ENCODE results near the gene SLC2A14.
A peak's percentile ranks its signal among the peaks of the same experiment; 100 is the strongest.
"Not testable (repeated sequence)": the region's sequence is repeated elsewhere in the genome, so short reads cannot be mapped to it uniquely, and the experiment has no call there.

The SLC2A14 gene

DNA sequence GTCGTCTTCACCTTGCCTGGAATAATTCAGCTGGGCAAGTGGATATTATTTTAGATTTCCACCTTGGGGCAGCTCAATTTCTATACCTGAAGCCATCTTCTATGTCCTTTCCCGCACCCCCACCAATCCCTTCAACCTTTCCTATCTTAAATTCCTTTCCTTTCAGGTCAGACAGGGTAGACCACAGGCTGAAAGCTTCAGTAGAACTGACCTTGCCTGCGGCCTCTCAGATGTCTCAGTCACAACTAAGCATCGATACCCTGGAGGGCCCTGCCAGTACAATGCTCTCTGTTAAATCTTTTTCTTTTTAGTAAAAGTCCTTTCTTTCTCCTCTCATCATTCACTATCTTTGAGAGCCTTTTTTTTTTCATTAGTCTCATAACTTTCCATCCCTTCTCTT lies 38.9 kb downstream of the SLC2A14 start:
- no peak for DNase-seq (ENCODE audit: low read depth)

DNA sequence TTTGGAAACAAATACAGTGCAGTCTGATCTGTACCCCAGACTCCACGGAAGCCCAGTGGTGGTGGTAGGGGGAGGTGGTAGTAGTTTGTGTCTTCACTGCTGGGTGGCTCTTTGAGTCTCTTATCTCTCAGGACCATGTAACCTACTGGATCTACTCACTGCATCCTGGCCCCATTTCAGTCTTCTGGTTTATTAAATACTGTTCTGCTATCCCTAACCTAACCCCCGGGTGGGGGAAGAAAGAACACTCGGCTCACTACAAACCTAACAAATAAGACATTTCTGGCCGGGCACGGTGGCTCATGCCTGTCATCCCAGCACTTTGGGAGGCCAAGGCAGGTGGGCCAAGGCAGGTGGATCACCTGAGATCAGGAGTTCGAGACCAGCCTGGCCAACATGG lies 39.5 kb downstream of the SLC2A14 start:
- DNase-seq (ENCODE audit: low read depth): not testable (repeated sequence)

DNA sequence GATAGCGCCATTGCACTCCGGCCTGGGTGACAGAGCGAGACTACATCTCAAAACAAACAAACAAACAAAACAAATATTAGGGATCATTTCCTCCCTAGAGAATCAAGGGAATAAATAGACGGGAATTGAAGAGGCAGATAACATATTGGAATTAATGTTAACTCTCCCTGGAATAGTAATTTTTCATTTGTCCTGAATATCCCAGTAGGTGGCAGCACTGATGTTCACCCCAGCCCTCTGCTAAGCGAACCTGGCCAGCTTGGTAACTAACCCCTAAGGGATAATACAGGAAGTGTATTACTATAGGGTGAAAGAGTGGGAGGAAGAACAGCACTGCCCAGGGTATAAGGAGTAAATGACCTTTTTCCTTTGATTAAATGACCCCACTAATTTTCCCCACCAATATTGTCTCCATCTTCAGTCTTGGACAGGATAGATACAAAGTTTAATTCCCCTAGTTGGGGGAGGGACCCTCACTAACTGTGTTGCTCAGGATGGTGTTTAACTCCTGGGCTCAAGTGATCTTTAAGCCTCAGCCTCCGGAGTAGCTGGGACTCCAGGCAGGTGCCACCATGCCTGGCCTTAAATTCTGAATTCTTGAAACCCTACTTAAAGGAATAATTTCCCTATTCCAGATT lies 40.5 kb downstream of the SLC2A14 start:
- DNase-seq (ENCODE audit: low read depth): no peak

- DNase-seq (ENCODE audit: low read depth): not testable (repeated sequence)
Observed at GRCh38 chr12:7829737-7830136, 43.0 kb downstream of the SLC2A14 start.

DNA sequence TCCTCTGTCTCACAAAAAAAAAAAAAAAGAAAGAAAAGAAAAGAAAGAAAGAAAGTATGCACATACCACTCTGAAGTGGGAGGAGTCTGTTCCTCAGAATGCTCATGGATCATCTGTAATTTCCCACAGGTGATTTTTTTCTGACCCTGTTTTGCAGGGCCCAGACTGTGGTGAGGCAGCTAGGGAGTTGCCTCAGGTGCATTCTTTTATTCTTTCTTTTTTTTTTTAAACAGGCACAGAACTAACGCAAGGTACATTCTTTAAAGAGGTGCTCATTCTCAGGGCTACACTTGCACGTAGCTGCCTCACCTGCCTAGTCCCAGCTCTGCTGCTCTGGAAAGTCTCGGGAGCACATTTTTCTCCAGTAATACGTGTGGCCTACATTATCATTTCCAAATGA lies 47.0 kb downstream of the SLC2A14 start:
- DNase-seq (ENCODE audit: low read depth): not testable (repeated sequence)

- DNase-seq (ENCODE audit: low read depth): peak; percentile 38
Observed at GRCh38 chr12:7806863-7807487, 65.7 kb downstream of the SLC2A14 start.

DNA sequence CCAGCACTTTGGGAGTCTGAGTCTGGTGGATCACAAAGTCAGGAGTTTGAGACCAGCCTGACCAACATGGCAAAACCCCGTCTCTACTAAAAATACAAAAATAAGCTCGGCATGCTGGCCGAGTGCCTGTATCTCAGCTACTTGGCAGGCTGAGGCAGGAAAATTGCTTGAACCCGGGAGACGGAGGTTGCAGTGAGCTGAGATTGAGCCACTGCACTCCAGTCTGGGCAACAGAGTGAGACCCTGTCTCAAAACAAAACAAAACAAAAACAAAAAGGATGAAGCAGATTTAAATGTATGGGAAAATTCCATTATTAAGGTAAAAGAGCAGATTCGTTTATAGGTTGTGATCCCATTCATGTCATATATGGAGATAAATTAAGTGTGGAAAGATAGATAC lies 66.4 kb downstream of the SLC2A14 start:
- not testable (repeated sequence) for DNase-seq (ENCODE audit: low read depth)

DNA sequence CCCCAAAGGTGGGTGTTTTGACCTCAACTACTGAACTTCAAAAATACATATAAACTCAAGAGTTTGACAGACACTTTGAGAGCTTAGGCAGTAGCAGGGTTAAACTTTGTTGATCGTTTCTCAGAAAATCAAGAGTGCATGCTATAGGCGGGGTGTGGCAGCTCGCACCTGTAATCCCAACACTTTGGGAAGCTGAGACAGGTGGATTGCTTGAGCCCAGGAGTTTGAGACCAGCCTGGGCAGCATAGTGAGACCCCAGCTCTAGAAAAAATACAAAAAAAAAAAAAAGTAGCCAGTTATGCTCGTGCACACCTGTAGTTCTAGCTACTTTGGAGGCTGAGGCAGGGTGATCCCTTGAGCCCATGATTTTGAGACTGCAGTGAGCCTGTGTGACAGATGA lies 71.3 kb downstream of the SLC2A14 start:
- DNase-seq (ENCODE audit: low read depth): no peak

DNA sequence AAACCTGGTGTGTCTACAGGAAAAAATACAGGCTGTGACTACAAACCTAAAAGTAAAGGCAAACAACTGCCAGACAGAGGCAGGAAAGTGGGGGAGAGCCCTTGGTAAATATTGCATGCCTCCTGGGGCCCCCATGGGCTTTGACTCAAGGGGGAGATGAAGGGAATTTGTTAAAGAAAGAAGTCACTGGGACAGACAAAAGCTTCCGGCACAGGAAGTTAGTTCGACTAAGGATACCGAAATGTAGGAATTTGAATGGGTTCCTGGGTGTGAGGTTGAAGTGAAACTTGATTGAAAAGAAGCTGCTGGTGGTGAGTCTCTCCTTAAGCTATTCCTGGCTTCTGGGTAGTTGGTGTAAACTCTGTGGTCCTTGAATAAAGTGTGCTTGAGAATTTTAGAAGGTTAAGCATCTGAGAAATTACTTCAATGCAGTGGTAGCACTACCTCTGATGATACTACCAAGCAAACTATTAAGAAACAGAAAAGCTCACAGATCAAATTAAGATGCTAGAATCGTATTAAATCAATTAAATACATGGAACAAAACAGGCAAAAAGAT lies 73.9 kb downstream of the SLC2A14 start:
- not testable (repeated sequence) for DNase-seq (ENCODE audit: low read depth)

- DNase-seq (ENCODE audit: low read depth): no peak
Observed at GRCh38 chr12:7797698-7798398, 74.9 kb downstream of the SLC2A14 start.

- not testable (repeated sequence) for DNase-seq (ENCODE audit: low read depth)
Observed at GRCh38 chr12:7797269-7797668, 75.4 kb downstream of the SLC2A14 start.

GRCh38 chr12:7793211-7793610 lies 79.5 kb downstream of the SLC2A14 start:
- DNase-seq (ENCODE audit: low read depth): no peak

- DNase-seq (ENCODE audit: low read depth): not testable (repeated sequence)
Observed at GRCh38 chr12:7788884-7789528, 83.7 kb downstream of the SLC2A14 start, which contains the start of gene NANOG. TSS of gene NANOG (plus strand) at chr12:7789402. CDS start at chr12:7789615, 213 bp downstream.

DNA sequence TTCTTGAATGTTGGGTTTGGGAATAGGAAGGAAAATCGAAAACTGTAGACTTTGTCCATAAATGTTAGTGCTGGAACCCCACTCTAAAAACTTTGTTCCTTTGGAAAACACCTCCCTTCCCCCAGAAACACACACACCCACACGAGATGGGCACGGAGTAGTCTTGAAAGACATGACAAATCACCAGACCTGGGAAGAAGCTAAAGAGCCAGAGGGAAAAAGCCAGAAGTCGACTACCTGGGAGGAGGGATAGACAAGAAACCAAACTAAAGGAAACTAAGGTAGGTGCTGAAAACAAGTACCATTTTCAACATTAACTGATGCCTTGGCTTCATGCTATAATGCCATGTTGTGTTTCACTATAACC lies 84.4 kb downstream of the SLC2A14 start:
- no peak for DNase-seq (ENCODE audit: low read depth)

GRCh38 chr12:7787574-7788293 lies 85.0 kb downstream of the SLC2A14 start:
- no peak for DNase-seq (ENCODE audit: low read depth)

- DNase-seq (ENCODE audit: low read depth): no peak
Observed at GRCh38 chr12:7784701-7785100, 88.0 kb downstream of the SLC2A14 start.

- not testable (repeated sequence) for DNase-seq (ENCODE audit: low read depth)
Observed at GRCh38 chr12:7783433-7783832, 89.3 kb downstream of the SLC2A14 start.

GRCh38 chr12:7782055-7782454 lies 90.7 kb downstream of the SLC2A14 start:
- DNase-seq (ENCODE audit: low read depth): no peak

DNA sequence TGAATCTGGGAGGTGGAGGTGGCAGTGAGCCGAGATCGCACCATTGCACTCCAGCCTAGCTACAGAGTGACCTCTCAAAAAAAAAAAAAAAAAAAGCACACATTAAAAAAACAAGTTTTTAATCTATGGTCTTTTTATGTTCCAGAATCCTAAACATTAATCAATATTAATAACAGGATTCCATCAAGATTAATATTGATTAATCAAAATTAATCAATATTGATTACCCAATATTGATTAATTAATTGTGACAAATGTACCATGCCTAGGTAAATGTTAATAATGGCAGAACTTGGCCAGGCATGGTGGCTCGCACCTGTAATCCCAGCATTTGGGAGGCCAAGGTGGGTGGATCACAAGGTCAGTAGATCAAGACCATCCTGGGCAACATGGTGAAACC lies 91.4 kb downstream of the SLC2A14 start:
- no peak for DNase-seq (ENCODE audit: low read depth)

GRCh38 chr12:7769999-7770398 lies 102.7 kb downstream of the SLC2A14 start:
- DNase-seq (ENCODE audit: low read depth): no peak

Measured in stimulated activated CD8-positive, alpha-beta memory T cell treated with anti-CD3 and anti-CD28 coated beads, Interleukin-12 subunit alpha, Interleukin-12 subunit beta, amount 100 ng/mL, for 1 hour (primary cell).